SK-N-SH (cell line): ENCODE measurements around the gene MRPS9. TPM values are rescaled to one million over a fixed set of nuclear protein-coding genes. Genes with fewer than 3 reads are reported as not detected.
A peak's percentile ranks its signal among the peaks of the same experiment; 100 is the strongest.

Experiments used
- CTCF ChIA-PET: fragments of 300-600, 350-600 bp; formaldehyde crosslinking; extraction: SDS; loops from one replicate; lab custom pipeline; 2021; lab: Yijun Ruan, JAX
- POLR2A ChIA-PET: fragments of 350-600 bp; sonication (Branson Sonifier 250); formaldehyde crosslinking; extraction: SDS; loops from one replicate; lab custom pipeline; 2020; ENCODE audit warnings: antibody characterized with exemption, inconsistent platforms; lab: Yijun Ruan, JAX
- DNase-seq: peaks from one replicate; pipeline ENCODE4 v3.0.0; 2012
- H2AFZ ChIP-seq: fragments of 200-600 bp; sonication (generic); 2 replicates; pipeline ENCODE4 v1.8.1; 2016; ENCODE audit warnings: antibody characterized with exemption, mild to moderate bottlenecking, low read depth
- H3F3A ChIP-seq: fragments of 200-600 bp; sonication (generic); replicated peaks from 2 replicates; pipeline ENCODE3; 2016; ENCODE audit warnings: antibody characterized with exemption, mild to moderate bottlenecking; ENCODE audit not compliant: insufficient read depth
- H3K27ac ChIP-seq, 2 experiments: fragments of 200-500 bp in 1 of 2; fragments of 200-600 bp in 1 of 2; sonication (Bioruptor generic) in 1 of 2; sonication (generic), shearing (Covaris generic) in 1 of 2; 2 replicates each; pipeline versions ENCODE4 v1.5.1 to v1.6.1; 2014 to 2016; ENCODE audit warnings: low read depth in 2 of 2, inconsistent platforms in 1 of 2, low read length in 1 of 2, mild to moderate bottlenecking in 1 of 2, mixed read lengths in 1 of 2
- H3K27me3 ChIP-seq: fragments of 200-600 bp; sonication (generic), shearing (Covaris generic); 2 replicates; pipeline ENCODE4 v1.6.1; 2016; ENCODE audit warnings: mixed run types; ENCODE audit not compliant: insufficient read depth
- H3K36me3 ChIP-seq, 2 experiments: fragments of 200-500 bp in 1 of 2; fragments of 200-600 bp in 1 of 2; sonication (Bioruptor generic) in 1 of 2; sonication (generic) in 1 of 2; replicated peaks in 1 of 2; 2 replicates each; pipeline versions ENCODE3 to v1.5.1; 2014 to 2016; ENCODE audit warnings: low read length in 1 of 2, mild to moderate bottlenecking in 1 of 2; ENCODE audit not compliant: insufficient read depth in 2 of 2, control insufficient read depth in 1 of 2
- H3K4me1 ChIP-seq, 2 experiments: fragments of 200-500 bp in 1 of 2; fragments of 200-600 bp in 1 of 2; sonication (Bioruptor generic) in 1 of 2; sonication (generic), shearing (Covaris generic) in 1 of 2; 2 replicates each; pipeline versions ENCODE4 v1.5.1 to v1.6.1; 2014 to 2016; ENCODE audit warnings: low read depth in 1 of 2, low read length in 1 of 2, mixed run types in 1 of 2; ENCODE audit not compliant: insufficient read depth in 2 of 2, control insufficient read depth in 1 of 2
- H3K4me2 ChIP-seq: fragments of 200-600 bp; sonication (generic), shearing (Covaris generic); 2 replicates; pipeline ENCODE4 v1.6.1; 2017; ENCODE audit warnings: mixed run types
- H3K4me3 ChIP-seq, 2 experiments: fragments of 200-500 bp in 1 of 2; fragments of 200-600 bp in 1 of 2; sonication (Bioruptor generic) in 1 of 2; sonication (generic), shearing (Covaris generic) in 1 of 2; 2 replicates each; pipeline versions ENCODE4 v1.5.1 to v1.8.1; 2014 to 2016; ENCODE audit warnings: low read depth in 2 of 2, inconsistent platforms in 1 of 2, low read length in 1 of 2, mild to moderate bottlenecking in 1 of 2, mixed read lengths in 1 of 2, moderate library complexity in 1 of 2
- H3K79me2 ChIP-seq: fragments of 200-600 bp; sonication (generic); 2 replicates; pipeline ENCODE4 v1.8.1; 2017; ENCODE audit warnings: mild to moderate bottlenecking; ENCODE audit not compliant: insufficient read depth
- H3K9ac ChIP-seq: fragments of 200-600 bp; sonication (generic); 2 replicates; pipeline ENCODE4 v1.6.1; 2017; ENCODE audit warnings: mixed run types
- H3K9me2 ChIP-seq: fragments of 200-600 bp; sonication (generic); 2 replicates; pipeline ENCODE4 v1.6.1; 2017; ENCODE audit warnings: mixed run types
- H3K9me3 ChIP-seq: fragments of 200-600 bp; sonication (generic); 2 replicates; pipeline ENCODE4 v1.6.1; 2017; ENCODE audit warnings: mixed run types, mild to moderate bottlenecking, moderate library complexity
- H4K20me1 ChIP-seq: fragments of 200-600 bp; sonication (generic); 2 replicates; pipeline ENCODE4 v1.6.1; 2017; ENCODE audit warnings: mild to moderate bottlenecking, mixed run types; ENCODE audit not compliant: insufficient read depth
- CHD2 ChIP-seq: fragments of 150-350 bp; IDR thresholded peaks from 2 replicates; pipeline ENCODE4 v1.6.1; 2018; ENCODE audit warnings: low read length; ENCODE audit not compliant: partially characterized antibody
- ELF1 ChIP-seq: IDR thresholded peaks from 2 replicates; pipeline ENCODE4 v1.4.0; 2012
- EP300 ChIP-seq, 2 experiments: IDR thresholded peaks; 2 replicates each; pipeline versions ENCODE4 v1.4.0 to v1.6.1; 2012; ENCODE audit warnings: borderline replicate concordance in 1 of 2, low read depth in 1 of 2, low read length in 1 of 2
- GABPA ChIP-seq: IDR thresholded peaks from 2 replicates; pipeline ENCODE4 v1.4.0; 2012; ENCODE audit warnings: low read depth, mild to moderate bottlenecking
- IRF3 ChIP-seq: fragments of 150-350 bp; IDR thresholded peaks from 2 replicates; pipeline ENCODE4 v1.6.1; 2016; ENCODE audit warnings: mild to moderate bottlenecking, low read depth, low read length
- JUND ChIP-seq: IDR thresholded peaks from 2 replicates; pipeline ENCODE4 v1.4.0; 2012
- MAX ChIP-seq: IDR thresholded peaks from 2 replicates; pipeline ENCODE4 v1.4.0; 2012; ENCODE audit warnings: low read depth
- MXI1 ChIP-seq: IDR thresholded peaks from 2 replicates; pipeline ENCODE4 v1.6.1; 2012; ENCODE audit warnings: mild to moderate bottlenecking, low read depth, low read length, improper control_type of control experiment
- NFIC ChIP-seq: IDR thresholded peaks from 2 replicates; pipeline ENCODE4 v1.4.0; 2012; ENCODE audit warnings: borderline replicate concordance
- PBX3 ChIP-seq: IDR thresholded peaks from 2 replicates; pipeline ENCODE4; 2012
- POLR2AphosphoS5 ChIP-seq: IDR thresholded peaks from 2 replicates; pipeline ENCODE4 v1.6.1; 2012; ENCODE audit warnings: low read depth, low read length
- RAD21 ChIP-seq: IDR thresholded peaks from 2 replicates; pipeline ENCODE4 v1.6.1; 2012; ENCODE audit warnings: mild to moderate bottlenecking, low read length
- REST ChIP-seq: IDR thresholded peaks from 2 replicates; pipeline ENCODE4 v1.6.1; 2012; ENCODE audit warnings: mild to moderate bottlenecking, low read depth, low read length, moderate library complexity
- RFX5 ChIP-seq: IDR thresholded peaks from 2 replicates; pipeline ENCODE4 v1.6.1; 2012; ENCODE audit warnings: mild to moderate bottlenecking, improper control_type of control experiment, low read length
- RXRA ChIP-seq: IDR thresholded peaks from 2 replicates; pipeline ENCODE4 v1.4.0; 2012; ENCODE audit warnings: low read depth, mild to moderate bottlenecking, borderline replicate concordance
- SIN3A ChIP-seq: IDR thresholded peaks from 2 replicates; pipeline ENCODE4 v1.6.1; 2012; ENCODE audit warnings: low read depth, mild to moderate bottlenecking, low read length, moderate library complexity, borderline replicate concordance
- TAF1 ChIP-seq: IDR thresholded peaks from 2 replicates; pipeline ENCODE4 v1.6.1; 2012; ENCODE audit warnings: low read depth, mild to moderate bottlenecking, low read length, moderate library complexity, borderline replicate concordance
- TCF12 ChIP-seq: IDR thresholded peaks from 2 replicates; pipeline ENCODE4 v1.4.0; 2012
- TEAD4 ChIP-seq: IDR thresholded peaks from 2 replicates; pipeline ENCODE4 v1.4.0; 2012; ENCODE audit warnings: mild to moderate bottlenecking, borderline replicate concordance; ENCODE audit not compliant: insufficient read depth
- YY1 ChIP-seq: IDR thresholded peaks from 2 replicates; pipeline ENCODE4 v1.4.0; 2012; ENCODE audit warnings: low read depth, mild to moderate bottlenecking
- WGBS: methylation state at CpG from one replicate; pipeline ENCODE4 v1.1.6; 2017; ENCODE audit warnings: low lambda C conversion rate; 5-methylcytosine and 5-hydroxymethylcytosine counted together
- polyA plus RNA-seq, 3 experiments: library from polyadenylated mRNA; depleted of rRNA; stranded (reverse); fragments of >200 nt; gene quantifications; 2 replicates each; pipeline ENCODE4 v1.2.3, GENCODE V29; 2012

The MRPS9 gene
- polyA plus RNA-seq, 1 of the 3 experiments (the other 2 are of a cell fraction), result 31.8 TPM

GRCh38 chr2:105102001-105102400, 64.1 kb downstream of the MRPS9 start:
- H3K27ac ChIP-seq, result no peak overlapping the region
- H3K4me3 ChIP-seq, result no peak overlapping the region
- no peaks in the 10 kb centered on the region for H3K79me2 ChIP-seq
- peaks cover 0 to 25% of the 10 kb centered on the region in 2 experiments for H3K36me3 ChIP-seq
- WGBS, result 96% methylated on average over 12 of the region's 12 CpGs
- CTCF ChIA-PET, result interaction anchor here (2.8 to 4.3 kb wide), 2 partner anchors 13 to 14 kb away, joined by 14 to 36 read pairs; no protein-coding TSS in a partner anchor
- no peak overlapping the region for H2AFZ ChIP-seq
- H3F3A ChIP-seq, result peaks cover 8% of the 10 kb centered on the region
- POLR2A ChIA-PET, result no interaction called here
- no peak overlapping the region for H3K9ac ChIP-seq
- no peak overlapping the region for H3K4me2 ChIP-seq
- TF ChIP-seq IRF3 (no peak), REST (no peak), GABPA (no peak), CHD2 (no peak), SIN3A (no peak), TAF1 (no peak), RFX5 (no peak), TCF12 (no peak), MAX (no peak)
- H3K9me3 ChIP-seq, result no peaks in the 10 kb centered on the region
- H3K9me2 ChIP-seq, result no peaks in the 10 kb centered on the region
- no peaks in the 10 kb centered on the region for H3K27me3 ChIP-seq
- no peaks in the 10 kb centered on the region; a peak in 1 of 4 replicates for H3K4me1 ChIP-seq
- DNase-seq, result no peak
- no peaks in the 10 kb centered on the region for H4K20me1 ChIP-seq

- no peak overlapping the region for H3K4me3 ChIP-seq
- no peaks in the 10 kb centered on the region; a peak in 1 of 4 replicates for H3K4me1 ChIP-seq
- POLR2A ChIA-PET, result no interaction called here
- 0 out of 4 replicates have a peak overlapping the region, but pooled peaks of 1 of the 2 experiments have one; percentile 57 for H3K27ac ChIP-seq
- H3K27me3 ChIP-seq, result no peaks in the 10 kb centered on the region
- H3K36me3 ChIP-seq, result peaks cover 0 to 19% of the 10 kb centered on the region in 2 experiments
- no peaks in the 10 kb centered on the region for H3K9me3 ChIP-seq
- H3K9ac ChIP-seq, result no peak overlapping the region
- no peak overlapping the region for H3K4me2 ChIP-seq
- no peaks in the 10 kb centered on the region for H3K9me2 ChIP-seq
- no peak for DNase-seq
- H3F3A ChIP-seq, result peaks cover 8% of the 10 kb centered on the region
- H2AFZ ChIP-seq, result no peak overlapping the region
- CTCF ChIA-PET, result interaction anchor here (3.1 to 4.3 kb wide), 2 partner anchors 13 to 133 kb away, joined by 24 to 36 read pairs; no protein-coding TSS in a partner anchor
- H3K79me2 ChIP-seq, result no peaks in the 10 kb centered on the region
- 47% methylated on average over 13 of the region's 13 CpGs for WGBS
- no peaks in the 10 kb centered on the region for H4K20me1 ChIP-seq
- TF ChIP-seq TEAD4 (peak; percentile 87; the same call in 1 of the 2 replicates), ELF1 (peak; percentile 43; the same call in 1 of the 2 replicates), MXI1 (no peak), POLR2AphosphoS5 (peak; percentile 22; the same call in 1 of the 2 replicates), JUND (peak; percentile 82), EP300 (IDR thresholded peaks at IDR 0.05; ENCODE audit: borderline replicate concordance in 1 of 2, low read depth in 1 of 2, low read length in 1 of 2) (peak in 1 of 2 experiments; percentile 65; a peak in 1 of 4 replicates), RXRA (peak; percentile 59; the same call in 1 of the 2 replicates), YY1 (no peak), NFIC (peak; percentile 18; the same call in 1 of the 2 replicates), IRF3 (no peak), MAX (0 out of 2 replicates have a peak, but pooled peaks have one; percentile 30), TCF12 (peak; percentile 51), RAD21 (no peak), PBX3 (peak; percentile 61)
Measured at GRCh38 chr2:105102963-105103421, 65.1 kb downstream of the MRPS9 start.
